OCI-LY3 (cell line): ENCODE data around the gene TUBA8.
"Not testable (repeated sequence)": the region's sequence is repeated elsewhere in the genome, so short reads cannot be mapped to it uniquely, and the experiment has no call there.

Experiments used
- EZH2phosphoT487 ChIP-seq: fragments of 200-600 bp; shearing (Covaris generic); IDR thresholded peaks from 2 replicates; pipeline ENCODE4 v1.6.1; 2018; ENCODE audit warnings: antibody characterized with exemption, mixed run types, low read depth
- TF ChIP-seq, protein P1 (sequence below): fragments of 200-600, 300-600 bp; sonication (generic); IDR thresholded peaks from 2 replicates; pipeline ENCODE4 v1.5.1; 2014; ENCODE audit warnings: antibody characterized with exemption, low read length, low read depth

DNA sequence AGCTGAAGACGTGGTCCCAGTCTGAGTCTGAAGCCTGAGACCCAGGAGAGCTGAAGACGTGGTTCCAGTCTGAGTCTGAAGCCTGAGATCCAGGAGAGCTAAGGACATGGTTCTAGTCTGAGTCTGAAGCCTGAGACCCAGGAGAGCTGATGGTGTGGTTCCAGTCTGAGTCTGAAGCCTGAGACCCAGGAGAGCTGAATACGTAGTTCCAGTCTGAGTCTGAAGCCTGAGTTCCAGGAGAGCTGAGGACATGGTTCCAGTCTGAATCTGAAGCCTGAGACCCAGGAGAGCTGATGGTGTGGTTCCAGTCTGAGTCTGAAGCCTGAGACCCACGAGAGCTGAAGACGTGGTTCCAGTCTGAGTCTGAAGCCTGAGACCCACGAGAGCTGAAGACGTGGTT lies 4.6 kb upstream of the TUBA8 start:
- TF ChIP-seq, protein P1, sequence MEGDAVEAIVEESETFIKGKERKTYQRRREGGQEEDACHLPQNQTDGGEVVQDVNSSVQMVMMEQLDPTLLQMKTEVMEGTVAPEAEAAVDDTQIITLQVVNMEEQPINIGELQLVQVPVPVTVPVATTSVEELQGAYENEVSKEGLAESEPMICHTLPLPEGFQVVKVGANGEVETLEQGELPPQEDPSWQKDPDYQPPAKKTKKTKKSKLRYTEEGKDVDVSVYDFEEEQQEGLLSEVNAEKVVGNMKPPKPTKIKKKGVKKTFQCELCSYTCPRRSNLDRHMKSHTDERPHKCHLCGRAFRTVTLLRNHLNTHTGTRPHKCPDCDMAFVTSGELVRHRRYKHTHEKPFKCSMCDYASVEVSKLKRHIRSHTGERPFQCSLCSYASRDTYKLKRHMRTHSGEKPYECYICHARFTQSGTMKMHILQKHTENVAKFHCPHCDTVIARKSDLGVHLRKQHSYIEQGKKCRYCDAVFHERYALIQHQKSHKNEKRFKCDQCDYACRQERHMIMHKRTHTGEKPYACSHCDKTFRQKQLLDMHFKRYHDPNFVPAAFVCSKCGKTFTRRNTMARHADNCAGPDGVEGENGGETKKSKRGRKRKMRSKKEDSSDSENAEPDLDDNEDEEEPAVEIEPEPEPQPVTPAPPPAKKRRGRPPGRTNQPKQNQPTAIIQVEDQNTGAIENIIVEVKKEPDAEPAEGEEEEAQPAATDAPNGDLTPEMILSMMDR: not testable (repeated sequence)
- not testable (repeated sequence) for TF ChIP-seq EZH2phosphoT487
